Tibial nerve (tissue), 4 donors: ENCODE results near the gene MRO. TPM values are rescaled to one million over a fixed set of nuclear protein-coding genes. Genes with fewer than 3 reads are reported as not detected.

Experiments
- DNase-seq, 2 donors: peaks; one replicate each; pipeline ENCODE4 v3.0.0-alpha.2; 2019; ENCODE audit warnings: low spot score in 2 of 2
- H3K27ac ChIP-seq, 4 donors: fragments of 200-600 bp; sonication (generic) in 3 of 4; one replicate each; pipeline ENCODE4 v1.5.1; 2017 to 2019; ENCODE audit warnings: mild to moderate bottlenecking in 1 of 4
- H3K27me3 ChIP-seq, 2 donors: fragments of 200-600 bp; sonication (generic) in 1 of 2; one replicate each; pipeline versions ENCODE4 v1.5.1 to v1.6.0; 2017 to 2019
- H3K36me3 ChIP-seq, 3 donors: fragments of 200-600 bp; sonication (generic); one replicate each; pipeline ENCODE4 v1.5.1; 2018 to 2019
- H3K4me1 ChIP-seq, 4 donors: fragments of 200-600 bp; sonication (generic) in 3 of 4; one replicate each; pipeline ENCODE4 v1.5.1; 2017 to 2019
- H3K4me3 ChIP-seq, 4 donors: fragments of 200-600 bp; sonication (generic) in 3 of 4; one replicate each; pipeline ENCODE4 v1.5.1; 2017 to 2019; ENCODE audit warnings: mild to moderate bottlenecking in 1 of 4, moderate library complexity in 1 of 4
- H3K9me3 ChIP-seq, 4 donors: fragments of 200-600 bp; sonication (generic) in 3 of 4; one replicate each; pipeline ENCODE4 v1.5.1; 2017 to 2019
- EP300 ChIP-seq, 2 donors: sonication (generic); formaldehyde crosslinking; IDR thresholded peaks; one replicate each; pipeline ENCODE4 v1.6.1; 2017; ENCODE audit warnings: antibody characterized with exemption in 2 of 2, mild to moderate bottlenecking in 1 of 2
- POLR2A ChIP-seq, 2 donors: fragments of 450-650 bp; IDR thresholded peaks; one replicate each; pipeline ENCODE4 v1.6.1; 2017; ENCODE audit warnings: antibody characterized with exemption in 2 of 2, mild to moderate bottlenecking in 2 of 2, moderate library complexity in 2 of 2
- WGBS, 2 donors: methylation state at CpG; one replicate each; pipeline ENCODE4 v1.1.5; 2018; 5-methylcytosine and 5-hydroxymethylcytosine counted together
- total RNA-seq, 4 donors: library from RNA; depleted of rRNA; stranded (reverse); fragments of >200 nt; gene quantifications; one replicate each; pipeline ENCODE4 v1.1.0, GENCODE V29; 2016
- TF ChIP-seq, protein P1 (sequence below), 5 experiments: fragments of 200-600 bp in 3 of 5; fragments of 450-650 bp in 2 of 5; sonication (generic) in 3 of 5; IDR thresholded peaks; one replicate each; pipeline ENCODE4 v1.5.1; 2016 to 2019; ENCODE audit warnings: antibody characterized with exemption in 5 of 5, mild to moderate bottlenecking in 3 of 5, moderate library complexity in 2 of 5

MRO gene
- total RNA-seq, 4 donors from 2014 or later: 0.63 to 2.0 (median 1.4) TPM

DNA sequence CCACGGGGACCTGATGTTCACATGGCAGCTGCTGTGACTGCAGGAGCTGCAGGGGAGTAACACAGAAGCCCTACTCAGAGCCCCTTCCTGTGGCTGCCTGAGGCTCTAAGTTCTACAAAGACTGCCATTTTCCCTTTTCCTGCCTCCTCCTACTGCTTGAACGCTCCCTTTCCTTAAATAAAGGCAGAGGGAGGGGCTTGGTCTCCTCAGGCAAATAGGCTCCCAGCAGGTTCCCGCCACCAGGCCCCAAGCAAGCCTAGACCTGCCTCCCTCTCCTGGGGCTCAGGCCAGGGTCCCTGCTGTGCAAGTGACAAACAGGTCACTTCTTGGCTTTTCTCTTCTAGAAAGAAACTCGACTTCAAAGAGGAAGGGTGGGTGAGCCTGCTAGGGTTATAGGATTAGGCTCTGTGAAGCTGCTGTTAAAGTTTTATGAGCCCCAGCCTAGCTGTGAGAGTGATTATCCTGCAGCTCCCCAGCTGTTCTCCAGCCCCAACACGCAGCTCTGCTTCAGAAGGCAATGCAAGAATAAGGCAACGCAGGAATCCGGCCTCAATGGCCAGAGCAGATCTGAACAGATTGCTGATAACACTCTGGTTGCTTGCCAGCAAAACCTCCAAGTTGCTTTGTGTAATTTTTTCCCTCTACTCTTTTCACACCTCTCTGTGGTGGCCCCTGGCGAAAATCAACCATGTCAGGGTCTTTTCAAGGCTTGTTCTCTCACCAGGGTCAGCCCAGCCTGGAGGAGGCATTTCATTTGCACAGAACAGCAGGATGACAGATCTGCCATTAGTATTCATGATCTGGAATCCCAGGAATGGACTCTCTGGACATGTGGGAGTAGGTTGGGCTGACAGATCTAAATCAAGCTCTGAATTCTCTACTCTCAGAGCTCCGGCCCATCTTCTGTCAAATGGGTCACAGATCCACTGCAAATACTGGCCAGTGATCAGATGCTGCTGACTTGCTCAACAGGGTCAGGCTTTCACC lies 71.3 kb downstream of the MRO start:
- Histone ChIP-seq H3K9me3 (peaks cover 0 to 4% (median 0%) of the 10 kb centered on the region in 4 donors), H3K27ac (no peak overlapping the region), H3K36me3 (no peaks in the 10 kb centered on the region), H3K27me3 (no peaks in the 10 kb centered on the region), H3K4me1 (no peaks in the 10 kb centered on the region), H3K4me3 (no peak overlapping the region)
- no peak for TF ChIP-seq POLR2A (IDR thresholded peaks at IDR 0.05)
- TF ChIP-seq EP300 (IDR thresholded peaks at IDR 0.05): no peak
- TF ChIP-seq, protein P1, sequence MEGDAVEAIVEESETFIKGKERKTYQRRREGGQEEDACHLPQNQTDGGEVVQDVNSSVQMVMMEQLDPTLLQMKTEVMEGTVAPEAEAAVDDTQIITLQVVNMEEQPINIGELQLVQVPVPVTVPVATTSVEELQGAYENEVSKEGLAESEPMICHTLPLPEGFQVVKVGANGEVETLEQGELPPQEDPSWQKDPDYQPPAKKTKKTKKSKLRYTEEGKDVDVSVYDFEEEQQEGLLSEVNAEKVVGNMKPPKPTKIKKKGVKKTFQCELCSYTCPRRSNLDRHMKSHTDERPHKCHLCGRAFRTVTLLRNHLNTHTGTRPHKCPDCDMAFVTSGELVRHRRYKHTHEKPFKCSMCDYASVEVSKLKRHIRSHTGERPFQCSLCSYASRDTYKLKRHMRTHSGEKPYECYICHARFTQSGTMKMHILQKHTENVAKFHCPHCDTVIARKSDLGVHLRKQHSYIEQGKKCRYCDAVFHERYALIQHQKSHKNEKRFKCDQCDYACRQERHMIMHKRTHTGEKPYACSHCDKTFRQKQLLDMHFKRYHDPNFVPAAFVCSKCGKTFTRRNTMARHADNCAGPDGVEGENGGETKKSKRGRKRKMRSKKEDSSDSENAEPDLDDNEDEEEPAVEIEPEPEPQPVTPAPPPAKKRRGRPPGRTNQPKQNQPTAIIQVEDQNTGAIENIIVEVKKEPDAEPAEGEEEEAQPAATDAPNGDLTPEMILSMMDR (IDR thresholded peaks at IDR 0.05): no peak
- 23 to 27% methylated on average over 9 of the region's 9 CpGs for WGBS, 2 donors
- no peak for DNase-seq

DNA sequence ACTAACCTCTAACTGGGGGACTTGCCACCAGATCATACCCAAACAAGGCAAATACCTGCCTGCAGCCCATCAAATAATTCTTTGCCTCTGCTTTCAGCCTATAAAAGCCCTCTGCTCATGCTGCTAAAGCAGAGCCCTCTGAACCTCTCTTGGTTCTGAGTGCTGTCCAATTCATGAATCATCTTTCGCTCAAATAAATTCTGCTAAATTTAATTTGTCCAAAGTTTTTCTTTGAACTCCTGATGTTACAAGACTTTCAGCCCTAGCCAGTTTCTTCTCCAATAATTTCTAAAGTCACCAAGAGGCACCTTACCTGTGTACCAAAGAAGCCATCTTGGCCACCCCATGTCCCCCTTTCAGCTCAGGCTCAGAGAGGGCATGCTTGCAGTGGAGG lies 72.0 kb downstream of the MRO start:
- Histone ChIP-seq H3K4me1 (no peaks in the 10 kb centered on the region), H3K9me3 (peaks cover 0 to 6% (median 0%) of the 10 kb centered on the region in 4 donors), H3K36me3 (no peaks in the 10 kb centered on the region), H3K27me3 (no peaks in the 10 kb centered on the region), H3K4me3 (no peak overlapping the region), H3K27ac (no peak overlapping the region)
- no peak for DNase-seq
- WGBS, 2 donors: 42 to 50% methylated on average over 1 of the region's 1 CpG
- TF ChIP-seq EP300 (IDR thresholded peaks at IDR 0.05) (no peak), POLR2A (IDR thresholded peaks at IDR 0.05) (no peak)
- TF ChIP-seq, protein P1 (IDR thresholded peaks at IDR 0.05): no peak

DNA sequence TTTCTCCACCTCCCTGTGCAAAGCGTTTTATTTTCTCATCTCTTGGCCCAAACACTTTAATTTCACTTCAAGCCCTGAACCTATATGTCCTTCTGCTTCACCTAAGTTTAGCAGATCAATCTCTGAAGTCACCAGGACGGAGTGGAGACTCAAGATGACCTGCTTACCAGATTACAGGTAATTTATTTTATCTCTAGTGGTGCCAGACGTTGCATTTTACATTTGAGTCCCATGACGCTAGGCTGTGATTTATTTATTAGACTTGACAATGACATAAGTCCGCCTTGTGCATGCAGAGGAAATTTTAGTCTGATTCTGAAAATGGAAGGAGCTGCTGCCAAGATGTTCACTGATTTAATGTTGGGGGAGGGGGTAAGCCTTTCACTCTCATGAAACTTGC lies 73.9 kb downstream of the MRO start:
- Histone ChIP-seq H3K4me1 (no peaks in the 10 kb centered on the region), H3K9me3 (peaks cover 0 to 9% (median 0%) of the 10 kb centered on the region in 4 donors), H3K4me3 (no peak overlapping the region), H3K36me3 (no peaks in the 10 kb centered on the region), H3K27me3 (no peaks in the 10 kb centered on the region), H3K27ac (no peak overlapping the region)
- no peak for DNase-seq
- WGBS, 2 donors: 75 to 78% methylated on average over 5 of the region's 5 CpGs
- TF ChIP-seq EP300 (IDR thresholded peaks at IDR 0.05) (no peak), POLR2A (IDR thresholded peaks at IDR 0.05) (no peak)
- TF ChIP-seq, protein P1 (IDR thresholded peaks at IDR 0.05): no peak

Other genes with a start within 250 kb of the MRO start
- gene ME2, start 59.1 kb upstream of the MRO start, total RNA-seq: 10 to 100 TPM; 32.6 to 55.8 (median 48.0) TPM
- 10 to 100 TPM in 1 of 4 donors, 1 to 10 TPM in 3; 2.9 to 11.6 (median 5.2) TPM for gene ELAC1, start 148.0 kb upstream of the MRO start, total RNA-seq
- 100 to 1,000 TPM; 100 to 182 (median 148) TPM for gene SMAD4, start 210.2 kb upstream of the MRO start, total RNA-seq